Activated CD4-positive, alpha-beta memory T cell treated with anti-CD3 and anti-CD28 coated beads, Interleukin-2, amount 10 ng/mL, durations not matched to agents 7 days and 5 days (primary cell): ENCODE data around the gene RDH8. TPM values are rescaled to one million over a fixed set of nuclear protein-coding genes. Genes with fewer than 3 reads are reported as not detected.

ENCODE experiments used
- CTCF ChIA-PET: fragments of 350-600 bp; sonication (Branson Sonifier 250); formaldehyde crosslinking; loops from one replicate; lab custom pipeline; 2021; ENCODE audit warnings: antibody characterized with exemption, inconsistent platforms; lab: Charles Lee
- POLR2A ChIA-PET: fragments of 350-600 bp; sonication (Branson Sonifier 250); formaldehyde crosslinking; loops from one replicate; lab custom pipeline; 2021; ENCODE audit warnings: antibody characterized with exemption; lab: Charles Lee
- DNase-seq: peaks from one replicate; pipeline ENCODE4 v3.0.0-alpha.2; 2020
- H3K27ac Mint-ChIP-seq: one replicate; pipeline ENCODE4 v1.8.0; 2021; ENCODE audit warnings: mild to moderate bottlenecking, mixed read lengths
- H3K27me3 Mint-ChIP-seq: one replicate; pipeline ENCODE4 v1.8.0; 2021; ENCODE audit warnings: mixed read lengths
- H3K36me3 Mint-ChIP-seq: one replicate; pipeline ENCODE4 v1.8.0; 2021; ENCODE audit warnings: low read depth, mixed read lengths
- H3K4me1 Mint-ChIP-seq: one replicate; pipeline ENCODE4 v1.8.0; 2021; ENCODE audit warnings: mixed read lengths
- H3K4me3 Mint-ChIP-seq: one replicate; pipeline ENCODE4 v1.8.0; 2021; ENCODE audit warnings: mild to moderate bottlenecking, mixed read lengths
- H3K9me3 Mint-ChIP-seq: one replicate; pipeline ENCODE4 v1.8.0; 2021; ENCODE audit warnings: mixed read lengths
- total RNA-seq, 2 experiments: library from RNA; stranded (reverse); gene quantifications; one replicate each; pipeline ENCODE4 v1.2.3, GENCODE V29; 2021

RDH8 gene
- total RNA-seq, 2 experiments from 2014 or later: not detected

GRCh38 chr19:9991425-9992191 lies 21.7 kb upstream of the RDH8 start:
- H3K27me3 Mint-ChIP-seq: peaks cover 2% of the 10 kb centered on the region
- H3K9me3 Mint-ChIP-seq: no peaks in the 10 kb centered on the region
- H3K36me3 Mint-ChIP-seq: no peaks in the 10 kb centered on the region
- no peak for DNase-seq
- POLR2A ChIA-PET: no interaction called here
- H3K4me1 Mint-ChIP-seq: no peaks in the 10 kb centered on the region
- CTCF ChIA-PET: interaction anchor here (0.7 to 0.8 kb wide), 2 partner anchors 9 to 76 kb away, joined by 3 to 4 read pairs; no protein-coding TSS in a partner anchor
- H3K27ac Mint-ChIP-seq: no peak overlapping the region
- H3K4me3 Mint-ChIP-seq: no peak overlapping the region

- H3K4me1 Mint-ChIP-seq: peaks cover 2% of the 10 kb centered on the region
These were observed 18.2 kb upstream of the RDH8 start for GRCh38 chr19:9995084-9995483.

GRCh38 chr19:9995999-9996398 lies 17.3 kb upstream of the RDH8 start:
- ChIA-PET CTCF (no interaction called here), POLR2A (no interaction called here)
- H3K9me3 Mint-ChIP-seq: no peaks in the 10 kb centered on the region
- no peak overlapping the region for H3K4me3 Mint-ChIP-seq
- H3K27me3 Mint-ChIP-seq: peaks cover 12% of the 10 kb centered on the region
- H3K36me3 Mint-ChIP-seq: no peaks in the 10 kb centered on the region
- H3K4me1 Mint-ChIP-seq: peaks cover 3% of the 10 kb centered on the region
- DNase-seq: no peak
- no peak overlapping the region for H3K27ac Mint-ChIP-seq

More at GRCh38 chr19:9995084-9995483, 18.2 kb upstream of the RDH8 start:
- H3K36me3 Mint-ChIP-seq: no peaks in the 10 kb centered on the region
- H3K4me3 Mint-ChIP-seq: no peak overlapping the region
- no peak overlapping the region for H3K27ac Mint-ChIP-seq
- DNase-seq: no peak
- ChIA-PET POLR2A (no interaction called here), CTCF (no interaction called here)
- peaks cover 10% of the 10 kb centered on the region for H3K27me3 Mint-ChIP-seq
- H3K9me3 Mint-ChIP-seq: no peaks in the 10 kb centered on the region

GRCh38 chr19:9996541-9996940 lies 16.7 kb upstream of the RDH8 start:
- Mint-ChIP-seq H3K4me1 (peaks cover 3% of the 10 kb centered on the region), H3K4me3 (no peak overlapping the region), H3K9me3 (no peaks in the 10 kb centered on the region), H3K27ac (no peak overlapping the region), H3K36me3 (no peaks in the 10 kb centered on the region), H3K27me3 (peaks cover 12% of the 10 kb centered on the region)
- ChIA-PET CTCF (no interaction called here), POLR2A (no interaction called here)
- no peak for DNase-seq

- no peaks in the 10 kb centered on the region for H3K36me3 Mint-ChIP-seq
- peaks cover 10% of the 10 kb centered on the region for H3K27me3 Mint-ChIP-seq
- CTCF ChIA-PET: interaction anchor here (0.5 to 1.8 kb wide), 24 partner anchors 8 to 1261 kb away, joined by 3 to 18 read pairs (median 4); partner anchors contain the start of genes COL5A3 and ICAM1
- H3K27ac Mint-ChIP-seq: no peak overlapping the region
- peaks cover 14% of the 10 kb centered on the region for H3K4me1 Mint-ChIP-seq
- DNase-seq: peak; percentile 73
- POLR2A ChIA-PET: no interaction called here
- H3K4me3 Mint-ChIP-seq: no peak overlapping the region
- H3K9me3 Mint-ChIP-seq: no peaks in the 10 kb centered on the region
These were observed 13.0 kb upstream of the RDH8 start for GRCh38 chr19:10000171-10000826.

- no peaks in the 10 kb centered on the region for H3K36me3 Mint-ChIP-seq
- CTCF ChIA-PET: interaction anchor here (1.1 kb wide), 1 partner anchor 71 kb away, joined by 4 read pairs; no protein-coding TSS in a partner anchor
These were observed 11.4 kb upstream of the RDH8 start for GRCh38 chr19:10001899-10002298.

GRCh38 chr19:10003271-10003670 lies 10.0 kb upstream of the RDH8 start:
- no peak overlapping the region for H3K4me3 Mint-ChIP-seq

More at GRCh38 chr19:10001899-10002298, 11.4 kb upstream of the RDH8 start:
- Mint-ChIP-seq H3K27me3 (peaks cover 15% of the 10 kb centered on the region), H3K4me3 (no peak overlapping the region), H3K9me3 (no peaks in the 10 kb centered on the region), H3K27ac (no peak overlapping the region), H3K4me1 (peaks cover 22% of the 10 kb centered on the region)
- POLR2A ChIA-PET: no interaction called here
- DNase-seq: no peak

GRCh38 chr19:10004617-10005016 lies 8.7 kb upstream of the RDH8 start:
- Mint-ChIP-seq H3K36me3 (no peaks in the 10 kb centered on the region), H3K9me3 (no peaks in the 10 kb centered on the region), H3K4me1 (peaks cover 32% of the 10 kb centered on the region), H3K27ac (no peak overlapping the region), H3K27me3 (peaks cover 28% of the 10 kb centered on the region), H3K4me3 (no peak overlapping the region)
- POLR2A ChIA-PET: no interaction called here
- DNase-seq: no peak
- CTCF ChIA-PET: interaction anchor here (0.6 to 0.9 kb wide), 2 partner anchors 23 to 78 kb away, joined by 3 read pairs; no protein-coding TSS in a partner anchor

More at GRCh38 chr19:10003271-10003670, 10.0 kb upstream of the RDH8 start:
- ChIA-PET POLR2A (no interaction called here), CTCF (no interaction called here)
- Mint-ChIP-seq H3K27ac (no peak overlapping the region), H3K27me3 (peaks cover 22% of the 10 kb centered on the region), H3K4me1 (peaks cover 26% of the 10 kb centered on the region), H3K9me3 (no peaks in the 10 kb centered on the region), H3K36me3 (no peaks in the 10 kb centered on the region)
- no peak for DNase-seq

- H3K4me1 Mint-ChIP-seq: peaks cover 32% of the 10 kb centered on the region
These were observed 7.5 kb upstream of the RDH8 start for GRCh38 chr19:10005632-10006334.

GRCh38 chr19:10006335-10006708 lies 7.0 kb upstream of the RDH8 start:
- no peaks in the 10 kb centered on the region for H3K9me3 Mint-ChIP-seq
- no peak overlapping the region for H3K4me3 Mint-ChIP-seq
- ChIA-PET CTCF (no interaction called here), POLR2A (no interaction called here)
- no peak overlapping the region for H3K27ac Mint-ChIP-seq
- H3K4me1 Mint-ChIP-seq: peaks cover 34% of the 10 kb centered on the region
- peaks cover 36% of the 10 kb centered on the region for H3K27me3 Mint-ChIP-seq
- H3K36me3 Mint-ChIP-seq: no peaks in the 10 kb centered on the region
- DNase-seq: no peak

More at GRCh38 chr19:10005632-10006334, 7.5 kb upstream of the RDH8 start:
- peaks cover 31% of the 10 kb centered on the region for H3K27me3 Mint-ChIP-seq
- H3K36me3 Mint-ChIP-seq: no peaks in the 10 kb centered on the region
- no peak overlapping the region for H3K4me3 Mint-ChIP-seq
- no peak for DNase-seq
- H3K27ac Mint-ChIP-seq: no peak overlapping the region
- ChIA-PET POLR2A (no interaction called here), CTCF (interaction anchor here (0.6 to 1.0 kb wide), 3 partner anchors 16 to 94 kb away, joined by 3 read pairs; no protein-coding TSS in a partner anchor)
- no peaks in the 10 kb centered on the region for H3K9me3 Mint-ChIP-seq

- no peaks in the 10 kb centered on the region for H3K9me3 Mint-ChIP-seq
- CTCF ChIA-PET: no interaction called here
- no peak for DNase-seq
- POLR2A ChIA-PET: no interaction called here
- peaks cover 39% of the 10 kb centered on the region for H3K27me3 Mint-ChIP-seq
- no peak overlapping the region for H3K27ac Mint-ChIP-seq
- peaks cover 34% of the 10 kb centered on the region for H3K4me1 Mint-ChIP-seq
- H3K4me3 Mint-ChIP-seq: no peak overlapping the region
- no peaks in the 10 kb centered on the region for H3K36me3 Mint-ChIP-seq
These were observed 6.4 kb upstream of the RDH8 start for GRCh38 chr19:10006752-10007323.

- H3K36me3 Mint-ChIP-seq: no peaks in the 10 kb centered on the region
- ChIA-PET CTCF (no interaction called here), POLR2A (no interaction called here)
- no peak overlapping the region for H3K4me3 Mint-ChIP-seq
- H3K9me3 Mint-ChIP-seq: no peaks in the 10 kb centered on the region
- no peak for DNase-seq
- H3K27me3 Mint-ChIP-seq: peaks cover 42% of the 10 kb centered on the region
- H3K27ac Mint-ChIP-seq: no peak overlapping the region
- peaks cover 34% of the 10 kb centered on the region for H3K4me1 Mint-ChIP-seq
These were observed 5.7 kb upstream of the RDH8 start for GRCh38 chr19:10007371-10008183.
